Effector memory CD8-positive, alpha-beta T cell (primary cell): ENCODE measurements around the gene IRX4.
"Not testable (repeated sequence)": the region's sequence is repeated elsewhere in the genome, so short reads cannot be mapped to it uniquely, and the experiment has no call there.

Experiments used
- ATAC-seq: fragments of 150-1000 bp; cut with Tn5 transposase; replicated peaks from 2 replicates; pipeline ENCODE4 v1.10.0; 2021; ENCODE audit warnings: mild to moderate bottlenecking, moderate library complexity
- DNase-seq, 3 experiments: peaks; one replicate each; pipeline ENCODE4 v3.0.0; 2021
- H3K27ac Mint-ChIP-seq, 2 donors: one replicate each; pipeline ENCODE4 v1.8.0; 2022; ENCODE audit warnings: mild to moderate bottlenecking in 2 of 2, mixed read lengths in 2 of 2, moderate library complexity in 2 of 2
- H3K27me3 Mint-ChIP-seq, 2 donors: one replicate each; pipeline ENCODE4 v1.8.0; 2022; ENCODE audit warnings: mixed read lengths in 2 of 2
- H3K36me3 Mint-ChIP-seq: one replicate; pipeline ENCODE4 v1.8.0; 2022; ENCODE audit warnings: mild to moderate bottlenecking, moderate library complexity, mixed read lengths; ENCODE audit not compliant: insufficient read depth
- H3K4me1 Mint-ChIP-seq, 2 donors: one replicate each; pipeline ENCODE4 v1.8.0; 2022; ENCODE audit warnings: low read depth in 2 of 2, mixed read lengths in 2 of 2
- H3K4me3 Mint-ChIP-seq, 2 donors: one replicate each; pipeline ENCODE4 v1.8.0; 2022; ENCODE audit warnings: mild to moderate bottlenecking in 2 of 2, mixed read lengths in 2 of 2, moderate library complexity in 2 of 2
- H3K9me3 Mint-ChIP-seq, 2 donors: one replicate each; pipeline ENCODE4 v1.8.0; 2022; ENCODE audit warnings: mixed read lengths in 2 of 2

IRX4 gene

GRCh38 chr5:1846583-1846982, 36.1 kb downstream of the IRX4 start:
- Mint-ChIP-seq H3K4me1 (peaks cover 0 to under 1% of the 10 kb centered on the region in 2 donors), H3K9me3 (no peaks in the 10 kb centered on the region), H3K4me3 (no peak overlapping the region), H3K27me3 (peaks cover 10 to 16% of the 10 kb centered on the region in 2 donors), H3K27ac (no peak overlapping the region), H3K36me3 (no peaks in the 10 kb centered on the region)
- DNase-seq (no peak), ATAC-seq (no peak)

DNA sequence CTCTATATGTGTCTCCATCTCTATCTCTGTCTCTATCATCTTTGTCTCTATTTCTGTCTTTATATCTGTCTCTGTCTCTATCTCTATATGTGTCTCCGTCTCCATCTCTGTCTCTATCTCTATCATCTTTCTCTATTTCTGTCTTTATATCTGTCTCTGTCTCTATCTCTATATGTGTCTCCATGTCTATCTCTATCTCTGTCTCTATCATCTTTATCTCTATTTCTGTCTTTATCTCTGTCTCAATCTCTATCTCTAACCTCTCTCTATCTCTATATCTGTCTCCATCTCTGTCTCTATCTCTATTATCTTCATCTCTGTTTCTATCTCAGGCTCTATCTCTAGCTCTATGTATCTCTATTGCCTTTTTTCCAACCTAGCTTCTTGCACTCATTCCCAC, 37.0 kb downstream of the IRX4 start:
- Mint-ChIP-seq H3K36me3 (no peaks in the 10 kb centered on the region), H3K27ac (no peak overlapping the region)
- ATAC-seq, result no peak

GRCh38 chr5:1844708-1845436, 37.9 kb downstream of the IRX4 start:
- Mint-ChIP-seq H3K4me1 (no peaks in the 10 kb centered on the region), H3K27ac (no peak overlapping the region), H3K4me3 (no peak overlapping the region), H3K36me3 (no peaks in the 10 kb centered on the region), H3K27me3 (peaks cover 14 to 19% of the 10 kb centered on the region in 2 donors), H3K9me3 (no peaks in the 10 kb centered on the region)
- ATAC-seq (no peak), DNase-seq (no peak)

More for the DNA sequence above, 37.0 kb downstream of the IRX4 start:
- H3K27me3 Mint-ChIP-seq, result peaks cover 7 to 11% of the 10 kb centered on the region in 2 donors
- DNase-seq, result no peak
- no peaks in the 10 kb centered on the region for H3K4me1 Mint-ChIP-seq
- no peaks in the 10 kb centered on the region for H3K9me3 Mint-ChIP-seq
- H3K4me3 Mint-ChIP-seq, result no peak overlapping the region

DNA sequence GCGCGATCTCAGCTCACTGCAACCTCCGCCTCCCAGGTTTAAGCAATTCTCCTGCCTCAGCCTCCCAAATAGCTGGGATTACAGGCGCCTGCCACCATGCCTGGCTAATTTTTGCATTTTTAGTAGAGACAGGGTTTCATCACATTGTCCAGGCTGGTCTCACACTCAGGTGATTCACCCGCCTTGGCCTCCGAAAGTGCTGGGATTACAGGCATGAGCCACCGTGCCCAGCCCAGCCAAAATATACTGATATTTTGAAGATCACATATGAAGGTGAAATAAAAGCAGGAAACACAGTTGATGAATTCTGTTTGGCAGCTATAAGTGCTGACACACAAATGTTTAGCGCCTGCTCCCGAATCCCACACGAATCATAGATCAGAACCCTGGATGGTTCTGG, 39.0 kb downstream of the IRX4 start:
- H3K9me3 Mint-ChIP-seq, DNase-seq, ATAC-seq, H3K36me3 Mint-ChIP-seq, H3K4me3 Mint-ChIP-seq, H3K4me1 Mint-ChIP-seq, H3K27ac Mint-ChIP-seq: not testable (repeated sequence)
- peaks cover 25 to 29% of the 10 kb centered on the region in 2 donors for H3K27me3 Mint-ChIP-seq

GRCh38 chr5:1842004-1842819, 40.5 kb downstream of the IRX4 start:
- Mint-ChIP-seq H3K27me3 (peaks cover 24 to 28% of the 10 kb centered on the region in 2 donors), H3K27ac (no peak overlapping the region), H3K36me3 (no peaks in the 10 kb centered on the region), H3K9me3 (no peaks in the 10 kb centered on the region), H3K4me3 (no peak overlapping the region), H3K4me1 (no peaks in the 10 kb centered on the region)
- ATAC-seq (no peak), DNase-seq (no peak)

DNA sequence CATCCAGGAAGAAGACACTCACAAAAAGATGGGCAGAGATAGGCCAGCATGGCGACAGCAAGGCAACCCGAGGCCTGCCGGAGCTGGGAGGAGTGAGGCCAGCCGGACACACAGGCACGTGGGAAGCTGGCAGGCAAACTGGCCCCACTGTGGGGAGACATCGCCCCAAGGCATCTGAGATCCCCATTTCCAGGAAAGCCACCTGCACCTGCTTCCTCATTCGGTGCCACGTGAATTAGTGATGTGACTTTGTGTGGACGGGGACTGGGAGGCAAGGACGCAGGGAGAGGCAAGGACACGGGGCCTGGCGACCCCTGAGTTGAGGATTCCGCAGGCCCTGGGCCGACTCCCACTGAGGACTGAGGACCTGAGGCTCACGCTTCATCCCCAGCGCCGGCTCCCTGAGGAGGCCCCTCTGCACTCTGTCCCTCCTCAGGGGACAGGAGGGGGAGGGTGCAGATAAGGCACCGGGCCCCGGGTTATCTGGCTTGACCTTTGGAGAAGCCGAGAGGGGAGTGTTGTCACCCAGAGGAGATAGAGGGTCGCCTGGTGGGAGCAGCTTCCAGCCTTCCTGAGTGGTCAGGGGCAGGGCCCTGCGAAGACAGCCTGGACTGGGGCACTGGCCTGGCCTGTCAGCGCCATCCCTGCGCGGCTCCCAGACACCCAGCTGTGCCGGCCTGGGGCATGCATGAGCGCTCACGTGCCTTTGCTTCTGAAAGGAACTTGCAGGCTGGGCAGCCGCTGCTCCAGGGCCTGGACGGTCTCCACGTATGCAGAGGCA, 41.8 kb downstream of the IRX4 start:
- Mint-ChIP-seq H3K4me1 (no peaks in the 10 kb centered on the region), H3K9me3 (no peaks in the 10 kb centered on the region)

GRCh38 chr5:1840071-1840547, 42.6 kb downstream of the IRX4 start:
- no peak for ATAC-seq
- H3K27ac Mint-ChIP-seq, result no peak overlapping the region
- no peak for DNase-seq

More for the DNA sequence above, 41.8 kb downstream of the IRX4 start:
- ATAC-seq (no peak), DNase-seq (no peak)
- Mint-ChIP-seq H3K27ac (no peak overlapping the region), H3K27me3 (peaks cover 35 to 39% of the 10 kb centered on the region in 2 donors), H3K4me3 (no peak overlapping the region), H3K36me3 (no peaks in the 10 kb centered on the region)

GRCh38 chr5:1838013-1838412, 44.7 kb downstream of the IRX4 start:
- no peak for DNase-seq
- Mint-ChIP-seq H3K4me1 (no peaks in the 10 kb centered on the region), H3K27me3 (peaks cover 42 to 63% of the 10 kb centered on the region in 2 donors), H3K9me3 (no peaks in the 10 kb centered on the region), H3K36me3 (no peaks in the 10 kb centered on the region), H3K27ac (no peak overlapping the region), H3K4me3 (no peak overlapping the region)
- ATAC-seq, result no peak

More at GRCh38 chr5:1840071-1840547, 42.6 kb downstream of the IRX4 start:
- no peak overlapping the region for H3K4me3 Mint-ChIP-seq
- H3K4me1 Mint-ChIP-seq, result no peaks in the 10 kb centered on the region
- H3K27me3 Mint-ChIP-seq, result peaks cover 36 to 47% of the 10 kb centered on the region in 2 donors
- no peaks in the 10 kb centered on the region for H3K9me3 Mint-ChIP-seq
- H3K36me3 Mint-ChIP-seq, result no peaks in the 10 kb centered on the region

- no peaks in the 10 kb centered on the region for H3K4me1 Mint-ChIP-seq
- H3K9me3 Mint-ChIP-seq, result no peaks in the 10 kb centered on the region
- no peak overlapping the region for H3K27ac Mint-ChIP-seq
- DNase-seq (no peak), ATAC-seq (no peak)
- H3K27me3 Mint-ChIP-seq, result peaks cover 42 to 72% of the 10 kb centered on the region in 2 donors
- H3K36me3 Mint-ChIP-seq, result no peaks in the 10 kb centered on the region
- no peak overlapping the region for H3K4me3 Mint-ChIP-seq
Measured at GRCh38 chr5:1836891-1837880, 45.5 kb downstream of the IRX4 start.

DNA sequence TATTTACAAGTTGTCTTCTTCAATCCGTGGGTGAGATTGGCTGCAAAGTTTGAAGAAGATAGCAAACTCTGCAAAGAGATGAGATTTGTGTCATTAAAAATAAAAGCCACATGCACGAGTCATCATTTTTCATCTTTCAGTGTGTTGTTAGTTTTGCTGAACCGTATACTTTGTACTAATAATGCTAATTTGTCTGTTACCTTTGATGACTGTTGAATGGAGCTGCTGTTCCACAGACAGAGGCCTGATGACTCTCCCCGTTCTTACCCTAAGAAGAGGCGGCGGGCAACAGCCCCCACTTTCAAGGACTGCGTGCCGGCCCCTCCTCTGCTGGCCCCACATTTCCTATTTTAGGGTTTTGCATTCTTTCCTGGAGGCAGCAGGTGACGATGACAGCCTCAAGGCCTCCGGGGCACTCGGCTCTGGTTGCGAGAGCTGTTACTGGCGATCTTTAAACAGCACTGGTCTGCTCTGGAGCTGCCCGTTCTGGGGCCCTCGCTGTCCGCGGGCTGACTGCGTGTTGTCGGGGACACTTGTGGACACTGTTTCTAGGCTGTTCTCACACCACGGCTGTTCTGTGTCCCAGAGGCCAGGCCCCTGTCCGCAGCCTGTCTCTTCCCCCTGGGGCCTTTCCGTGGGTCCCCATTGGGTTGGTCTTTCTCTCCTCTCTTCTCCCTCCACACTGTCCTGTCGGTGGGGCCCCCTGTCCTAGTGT, 46.4 kb downstream of the IRX4 start:
- Mint-ChIP-seq H3K9me3 (no peaks in the 10 kb centered on the region), H3K4me3 (no peak overlapping the region), H3K27me3 (peaks cover 42 to 74% of the 10 kb centered on the region in 2 donors), H3K27ac (no peak overlapping the region), H3K4me1 (no peaks in the 10 kb centered on the region), H3K36me3 (no peaks in the 10 kb centered on the region)
- ATAC-seq, result no peak
- DNase-seq, result no peak

GRCh38 chr5:1835431-1835830, 47.3 kb downstream of the IRX4 start:
- H3K9me3 Mint-ChIP-seq, result no peaks in the 10 kb centered on the region
- no peak for ATAC-seq
- no peaks in the 10 kb centered on the region for H3K4me1 Mint-ChIP-seq
- peaks cover 38 to 72% of the 10 kb centered on the region in 2 donors for H3K27me3 Mint-ChIP-seq
- no peak overlapping the region for H3K27ac Mint-ChIP-seq
- H3K4me3 Mint-ChIP-seq, result no peak overlapping the region
- no peak for DNase-seq
- H3K36me3 Mint-ChIP-seq, result no peaks in the 10 kb centered on the region
